ENCODE results near the gene PBX1.

PBX1 gene

DNA sequence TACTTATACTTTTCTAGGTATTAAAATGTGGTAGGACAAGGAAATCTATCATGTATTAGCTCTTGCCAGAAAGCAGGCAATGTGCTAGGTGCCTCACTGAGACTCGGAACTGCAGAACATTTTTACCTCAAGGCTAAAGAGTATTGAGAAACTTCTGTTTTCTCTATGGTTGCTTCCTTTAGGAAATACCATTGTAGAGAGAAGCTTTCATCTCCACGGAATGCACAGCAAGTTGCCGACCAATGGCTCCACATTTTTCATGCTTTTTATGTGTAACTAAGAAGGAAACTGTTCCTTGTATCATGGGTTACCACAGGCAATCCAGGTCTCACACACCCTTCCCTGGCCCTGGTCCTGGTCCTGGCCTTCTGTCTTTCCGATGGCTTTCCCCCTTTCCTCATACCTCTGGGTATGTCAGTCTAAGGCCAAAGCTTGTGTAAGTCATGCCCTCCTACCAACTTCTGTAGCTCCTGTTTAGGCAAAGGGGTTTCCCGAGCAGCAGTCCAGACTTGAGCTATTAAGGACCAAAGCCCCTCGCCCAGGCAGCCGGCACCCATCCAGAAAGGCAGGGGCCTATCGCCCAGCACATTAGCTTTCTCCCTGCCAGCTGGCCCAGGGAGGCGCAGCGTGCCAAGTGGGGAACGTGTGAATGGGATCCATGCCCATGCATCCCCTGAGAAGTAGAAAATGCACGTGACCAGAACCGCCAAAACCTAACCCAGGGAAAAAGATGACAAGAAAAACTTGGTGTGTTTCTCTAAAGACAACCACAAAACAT, 225.0 kb downstream of the PBX1 start:
- DNase-seq (ENCODE audit: low spot score), result no peak

- DNase-seq (ENCODE audit: low spot score), result no peak
Measured at GRCh38 chr1:164784960-164785359, 226.0 kb downstream of the PBX1 start.

GRCh38 chr1:164785841-164786534, 227.0 kb downstream of the PBX1 start:
- DNase-seq (ENCODE audit: low spot score), result no peak

DNA sequence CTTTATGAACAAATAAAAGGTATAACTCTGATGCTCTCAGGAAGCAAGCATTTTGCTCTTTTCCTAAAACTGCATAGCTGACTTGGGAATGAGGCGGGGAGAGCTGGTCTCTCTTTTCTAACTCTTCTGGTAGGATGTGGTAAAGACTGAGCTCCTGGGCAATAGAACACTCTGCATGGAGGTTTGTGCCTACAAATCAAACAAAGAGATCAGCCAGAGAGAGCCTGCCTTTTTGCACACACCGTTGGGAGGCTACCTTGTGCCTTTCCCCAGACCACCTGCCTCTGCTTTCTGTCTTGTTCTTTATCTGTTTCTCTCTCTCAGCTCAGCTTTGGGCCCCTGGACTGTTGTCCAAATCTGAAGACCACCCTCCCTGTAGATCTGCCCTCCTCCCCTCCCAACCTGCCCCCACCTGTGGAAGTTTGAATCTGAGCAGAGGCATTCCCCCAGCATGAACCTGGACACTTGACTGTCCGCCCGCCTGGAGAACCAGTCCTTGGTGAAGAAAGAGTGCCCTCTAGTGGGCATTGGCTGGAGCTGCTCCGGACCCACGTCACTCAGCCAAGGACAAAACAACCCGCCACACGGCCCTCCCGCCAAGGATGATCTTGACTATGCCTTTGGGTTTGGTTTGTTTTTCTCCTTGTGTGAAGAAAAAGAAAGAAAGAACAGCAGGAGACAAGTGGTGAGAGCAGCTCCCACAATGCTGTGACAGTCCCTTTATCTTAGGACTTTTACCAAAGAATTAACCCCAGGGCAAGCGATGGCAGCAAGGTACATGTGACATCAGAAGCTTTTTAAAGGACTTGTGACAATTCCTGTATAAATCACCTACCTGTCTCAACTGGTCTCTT, 228.2 kb downstream of the PBX1 start:
- peak; percentile 83 for DNase-seq (ENCODE audit: low spot score)

GRCh38 chr1:164787834-164788231, 228.8 kb downstream of the PBX1 start:
- no peak for DNase-seq (ENCODE audit: low spot score)

DNA sequence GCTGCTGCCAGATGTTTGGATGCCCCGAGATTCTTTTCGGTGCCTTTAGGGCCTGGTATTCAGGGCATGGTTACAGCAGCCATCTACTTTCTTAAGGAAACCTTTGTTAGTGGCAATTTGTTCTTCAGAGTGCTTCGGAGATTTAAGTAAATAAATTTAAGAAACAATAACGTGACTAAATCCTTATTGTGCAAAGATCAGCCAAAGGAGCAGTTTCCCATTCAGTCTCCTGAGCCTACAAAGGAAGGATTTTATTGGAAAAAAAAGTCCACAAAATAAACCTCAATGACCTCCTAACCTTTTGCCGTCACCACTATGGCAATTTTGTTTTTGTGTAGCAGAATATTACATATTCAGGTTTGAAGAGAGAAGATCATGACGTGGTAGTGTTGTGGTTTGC, 231.1 kb downstream of the PBX1 start:
- no peak for DNase-seq (ENCODE audit: low spot score)

- DNase-seq (ENCODE audit: low spot score), result no peak
Measured at GRCh38 chr1:164792410-164793004, 233.5 kb downstream of the PBX1 start.

GRCh38 chr1:164794356-164794755, 235.4 kb downstream of the PBX1 start:
- DNase-seq (ENCODE audit: low spot score), result no peak

DNA sequence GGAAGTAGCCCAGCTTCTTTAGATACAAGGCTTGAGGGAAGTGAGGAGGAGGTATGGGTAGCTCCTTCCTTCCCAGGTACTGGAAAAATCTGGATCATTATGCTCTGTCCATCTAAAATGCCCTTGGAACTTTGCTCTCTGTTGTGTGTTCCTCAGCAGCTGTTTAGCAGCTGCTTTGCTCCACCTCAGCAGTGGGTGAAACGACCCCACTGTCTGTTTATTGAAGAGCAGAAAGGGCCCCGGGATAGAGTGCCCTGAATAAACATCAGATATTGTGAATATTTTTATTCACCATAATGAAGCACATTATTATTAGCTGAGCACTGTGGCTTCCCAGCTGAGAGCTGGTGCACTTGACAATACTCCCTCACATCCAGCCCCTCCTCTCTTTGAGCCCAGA, 237.9 kb downstream of the PBX1 start:
- DNase-seq (ENCODE audit: low spot score), result no peak

GRCh38 chr1:164801246-164801731, 242.3 kb downstream of the PBX1 start:
- no peak for DNase-seq (ENCODE audit: low spot score)

DNA sequence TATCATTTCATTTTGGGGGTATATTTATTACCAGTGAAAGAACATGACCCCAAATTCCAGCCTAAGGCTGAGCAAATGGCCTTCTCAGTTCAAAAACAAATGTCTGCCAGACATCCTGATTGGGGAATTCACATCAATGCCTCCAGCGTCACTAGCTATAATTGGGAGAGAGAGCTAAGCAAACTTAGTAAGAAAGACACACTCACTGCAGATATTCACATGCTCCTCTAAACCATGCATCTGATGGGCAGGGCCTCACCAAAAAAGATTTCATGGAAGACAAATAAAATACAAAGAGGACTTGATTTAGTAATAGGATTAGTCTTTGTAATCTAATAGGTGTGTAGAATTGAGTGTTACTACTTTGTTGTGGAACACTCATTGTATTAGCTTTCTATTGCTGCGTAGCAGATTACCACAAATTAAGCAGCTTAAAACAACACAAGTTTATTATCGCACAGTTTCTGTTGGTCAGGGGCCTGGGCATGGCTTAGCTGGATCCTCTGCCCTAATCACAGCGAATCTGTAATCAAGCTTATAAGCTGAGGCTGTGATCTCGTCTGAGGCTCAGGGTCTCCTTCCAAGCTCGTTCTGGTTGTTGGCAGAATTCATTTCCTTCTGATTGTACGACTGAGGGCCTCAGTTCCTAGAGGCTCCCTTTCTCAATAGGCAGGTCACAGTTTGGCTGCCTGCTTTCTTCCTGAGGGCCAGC, 243.0 kb downstream of the PBX1 start:
- DNase-seq (ENCODE audit: low spot score), result no peak

- DNase-seq (ENCODE audit: low spot score), result no peak
Measured at GRCh38 chr1:164802529-164803282, 243.7 kb downstream of the PBX1 start.

DNA sequence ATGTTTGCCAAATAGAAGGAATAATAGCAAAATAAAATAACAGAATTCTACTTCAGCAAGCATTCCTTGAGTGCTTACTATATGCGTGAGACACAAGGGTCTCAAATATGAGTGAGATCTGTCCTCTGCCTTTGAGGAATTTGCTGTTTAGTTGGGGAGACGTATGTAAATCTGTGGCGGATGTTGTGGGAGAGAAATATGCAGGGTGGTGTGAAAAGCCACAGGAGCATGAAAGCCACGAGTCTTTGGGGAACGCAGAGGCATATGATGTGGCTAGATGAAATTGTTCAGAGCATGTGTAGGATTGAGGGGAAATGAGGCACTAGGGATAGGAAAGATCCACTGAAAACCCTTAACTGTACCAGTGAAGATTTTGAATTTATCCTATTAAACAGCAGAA, 244.4 kb downstream of the PBX1 start:
- no peak for DNase-seq (ENCODE audit: low spot score)

DNA sequence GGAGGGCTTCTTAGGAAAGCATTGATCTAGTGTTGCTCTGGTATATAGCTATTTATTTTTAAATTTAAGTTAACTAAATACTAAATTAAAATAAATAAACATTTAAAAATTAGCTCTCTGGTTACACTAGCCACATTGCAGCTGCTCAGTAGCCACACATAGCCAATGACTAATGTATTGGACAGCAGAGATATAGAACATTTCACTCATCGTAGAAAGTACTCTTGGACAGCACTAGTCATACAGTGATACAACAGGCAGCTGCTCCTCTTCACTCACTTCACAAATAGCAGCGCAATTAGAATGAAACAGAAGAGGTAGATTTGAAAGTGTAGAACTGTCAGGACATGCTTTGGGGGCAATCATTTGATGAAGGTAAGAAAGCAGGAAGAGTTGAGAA, 245.4 kb downstream of the PBX1 start:
- DNase-seq (ENCODE audit: low spot score), result no peak

DNA sequence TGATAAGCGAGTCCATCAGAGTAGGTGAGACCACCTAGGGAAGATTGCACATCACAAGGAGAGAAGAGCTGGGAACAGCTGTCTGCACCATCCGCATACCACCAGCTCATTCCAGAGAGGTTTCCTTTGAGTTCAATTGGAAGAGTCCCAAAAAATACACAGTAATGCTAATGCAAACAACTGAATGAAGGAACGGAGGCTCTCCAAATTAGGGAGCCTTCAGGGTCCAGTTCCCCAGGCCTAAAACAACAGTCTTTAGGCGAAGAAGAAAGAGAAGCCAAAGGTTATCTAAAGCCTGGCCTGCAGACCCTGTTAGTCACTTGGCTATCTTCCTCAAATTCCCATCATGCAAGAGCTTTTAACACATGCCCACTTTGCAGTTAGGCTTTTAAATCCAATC, 246.4 kb downstream of the PBX1 start:
- no peak for DNase-seq (ENCODE audit: low spot score)

DNA sequence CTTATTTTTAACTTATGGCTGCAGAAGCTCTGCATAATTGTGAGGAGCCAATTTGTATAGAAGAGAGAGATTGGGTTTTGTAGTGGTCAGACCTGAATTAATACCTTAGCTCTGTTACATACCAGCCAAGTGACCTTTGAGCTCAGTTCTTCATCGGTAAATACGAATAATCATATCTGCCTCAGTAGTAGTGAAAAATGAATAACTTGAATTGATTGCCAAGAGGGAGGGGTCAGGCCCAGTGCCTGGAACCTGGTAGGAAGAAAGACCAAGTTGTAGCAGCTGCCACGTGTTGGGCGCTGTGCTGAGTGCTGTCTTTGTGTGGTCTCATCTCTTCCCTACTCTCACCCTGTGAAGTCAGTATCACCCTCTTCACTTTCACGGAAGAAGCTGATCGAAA, 247.5 kb downstream of the PBX1 start:
- no peak for DNase-seq (ENCODE audit: low spot score)

- DNase-seq (ENCODE audit: low spot score), result peak; percentile 30
Measured at GRCh38 chr1:164813776-164814175, 254.8 kb downstream of the PBX1 start.

- DNase-seq (ENCODE audit: low spot score), result no peak
Measured at GRCh38 chr1:164821648-164822047, 262.7 kb downstream of the PBX1 start.

DNA sequence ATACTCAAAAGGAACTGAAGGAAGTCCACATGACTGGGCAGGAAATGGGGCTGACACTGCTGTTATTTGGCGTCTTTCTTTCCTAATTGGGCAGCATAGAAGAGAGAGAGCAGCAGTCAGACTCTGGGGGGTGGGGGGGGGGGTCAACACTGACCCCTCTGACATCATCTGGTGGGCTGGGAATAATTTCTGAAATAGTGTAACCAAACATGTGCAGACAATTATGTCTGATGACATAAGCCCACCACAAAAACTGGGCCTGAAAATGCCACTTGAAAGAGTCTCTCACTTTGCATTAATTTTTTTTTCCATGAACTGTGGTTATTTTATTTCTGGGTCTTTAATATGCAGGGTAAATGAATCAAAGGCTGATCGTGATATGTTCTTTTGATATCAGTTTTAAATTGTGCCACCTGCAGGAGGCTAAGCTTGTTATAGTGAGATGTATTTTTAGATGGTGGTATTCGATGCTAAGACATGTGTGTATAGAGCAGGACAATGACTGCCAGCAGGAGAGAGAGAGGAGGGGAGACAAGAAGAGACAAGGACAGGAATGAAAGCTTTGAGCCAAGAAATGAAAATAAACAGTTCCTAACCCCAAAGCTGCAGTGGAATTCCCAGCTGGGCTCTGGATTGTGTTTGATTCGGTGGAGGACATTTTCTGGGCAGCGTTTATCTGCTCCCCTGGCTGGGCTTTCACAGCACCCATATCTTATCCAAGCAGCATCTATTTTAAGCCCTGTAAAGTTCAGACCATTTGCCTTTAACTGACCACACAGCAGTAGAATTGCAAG, 264.7 kb downstream of the PBX1 start:
- no peak for DNase-seq (ENCODE audit: low spot score)

- no peak for DNase-seq (ENCODE audit: low spot score)
Measured at GRCh38 chr1:164824542-164824941, 265.6 kb downstream of the PBX1 start.

Data from COLO829 (cell line).